OCI-LY3 (cell line): Measurements from ENCODE around the gene BEST1.

ENCODE experiments used
- H2AFZ ChIP-seq: fragments of 200-600, 300-600 bp; shearing (Covaris generic); 2 replicates; pipeline ENCODE4 v1.6.0; 2014; ENCODE audit warnings: antibody characterized with exemption, low read depth, low read length
- H3K27ac ChIP-seq: fragments of 200-600, 300-600 bp; sonication (generic); 2 replicates; pipeline ENCODE4 v1.5.1; 2014; ENCODE audit warnings: mild to moderate bottlenecking, low read length, moderate library complexity, mixed read lengths
- H3K27me3 ChIP-seq: fragments of 200-600, 300-600 bp; sonication (generic); 2 replicates; pipeline ENCODE4 v1.6.1; 2014; ENCODE audit warnings: low read depth, low read length, mixed read lengths
- H3K36me3 ChIP-seq: fragments of 200-600, 300-600 bp; sonication (generic); replicated peaks from 2 replicates; pipeline ENCODE3; 2014; ENCODE audit warnings: low read depth, low read length, mixed read lengths
- H3K4me1 ChIP-seq: fragments of 300-600, 200-600 bp; sonication (generic); 2 replicates; pipeline ENCODE4 v1.6.1; 2014; ENCODE audit warnings: low read length, mixed read lengths
- H3K4me2 ChIP-seq: fragments of 200-600, 300-600 bp; sonication (generic); 2 replicates; pipeline ENCODE4 v1.6.1; 2014; ENCODE audit warnings: low read length, mixed read lengths
- H3K4me3 ChIP-seq: fragments of 300-600, 200-600 bp; sonication (generic); 2 replicates; pipeline ENCODE4 v1.5.1; 2014; ENCODE audit warnings: antibody characterized with exemption, mild to moderate bottlenecking, low read length, moderate library complexity
- H3K79me2 ChIP-seq: fragments of 300-600, 200-600 bp; shearing (Covaris generic); 2 replicates; pipeline ENCODE4 v1.6.1; 2014; ENCODE audit warnings: mild to moderate bottlenecking, low read length, mixed read lengths
- H3K9ac ChIP-seq: fragments of 300-600, 200-600 bp; shearing (Covaris generic); 2 replicates; pipeline ENCODE4 v1.6.0; 2014; ENCODE audit warnings: mild to moderate bottlenecking, low read length, moderate library complexity
- H3K9me3 ChIP-seq: fragments of 200-600, 300-600 bp; shearing (Covaris generic); 2 replicates; pipeline ENCODE4 v1.6.1; 2014; ENCODE audit warnings: low read length, mixed read lengths; ENCODE audit not compliant: insufficient read depth
- H4K20me1 ChIP-seq: fragments of 200-600, 300-600 bp; sonication (generic); 2 replicates; pipeline ENCODE4 v1.6.1; 2016; ENCODE audit warnings: low read length, mixed read lengths; ENCODE audit not compliant: insufficient read depth
- CTCF ChIP-seq: fragments of 200-600, 300-600 bp; sonication (generic); IDR thresholded peaks from 2 replicates; pipeline ENCODE4 v1.5.1; 2014; ENCODE audit warnings: antibody characterized with exemption, low read length, low read depth
- EZH2phosphoT487 ChIP-seq: fragments of 200-600 bp; shearing (Covaris generic); IDR thresholded peaks from 2 replicates; pipeline ENCODE4 v1.6.1; 2018; ENCODE audit warnings: antibody characterized with exemption, mixed run types, low read depth

The BEST1 gene

GRCh38 chr11:61926235-61926634, 23.9 kb upstream of the BEST1 start:
- Histone ChIP-seq H4K20me1 (no peaks in the 10 kb centered on the region), H3K9me3 (no peaks in the 10 kb centered on the region), H3K36me3 (no peaks in the 10 kb centered on the region), H3K27ac (no peak overlapping the region), H3K4me3 (no peak overlapping the region), H3K27me3 (peaks cover 4% of the 10 kb centered on the region; the same call in 1 of the 2 replicates), H3K4me1 (no peaks in the 10 kb centered on the region), H3K9ac (no peak overlapping the region), H3K79me2 (no peaks in the 10 kb centered on the region), H3K4me2 (no peak overlapping the region), H2AFZ (no peak overlapping the region)
- TF ChIP-seq CTCF (no peak), EZH2phosphoT487 (no peak)

- Histone ChIP-seq H4K20me1 (no peaks in the 10 kb centered on the region), H3K9me3 (no peaks in the 10 kb centered on the region), H3K36me3 (no peaks in the 10 kb centered on the region), H3K9ac (no peak overlapping the region), H3K4me1 (no peaks in the 10 kb centered on the region), H3K4me3 (no peak overlapping the region), H3K27me3 (peaks cover 8% of the 10 kb centered on the region; the same call in 1 of the 2 replicates), H3K27ac (no peak overlapping the region), H3K4me2 (no peak overlapping the region), H3K79me2 (no peaks in the 10 kb centered on the region), H2AFZ (no peak overlapping the region)
- no peak for TF ChIP-seq CTCF
- TF ChIP-seq EZH2phosphoT487, result no peak
These were observed 22.6 kb upstream of the BEST1 start for GRCh38 chr11:61927501-61927900.

GRCh38 chr11:61928606-61929005, 21.5 kb upstream of the BEST1 start:
- no peak overlapping the region for H3K4me2 ChIP-seq
- no peaks in the 10 kb centered on the region for H3K79me2 ChIP-seq
- TF ChIP-seq CTCF (no peak), EZH2phosphoT487 (no peak)

GRCh38 chr11:61930933-61931332, 19.2 kb upstream of the BEST1 start:
- Histone ChIP-seq H2AFZ (no peak overlapping the region), H3K36me3 (no peaks in the 10 kb centered on the region), H3K9me3 (no peaks in the 10 kb centered on the region), H3K4me2 (no peak overlapping the region), H4K20me1 (no peaks in the 10 kb centered on the region), H3K27me3 (peaks cover 8% of the 10 kb centered on the region; the same call in 1 of the 2 replicates), H3K4me1 (no peaks in the 10 kb centered on the region), H3K27ac (no peak overlapping the region), H3K79me2 (no peaks in the 10 kb centered on the region), H3K4me3 (no peak overlapping the region), H3K9ac (no peak overlapping the region)
- no peak for TF ChIP-seq EZH2phosphoT487
- TF ChIP-seq CTCF, result no peak

More at GRCh38 chr11:61928606-61929005, 21.5 kb upstream of the BEST1 start:
- Histone ChIP-seq H4K20me1 (no peaks in the 10 kb centered on the region), H3K9me3 (no peaks in the 10 kb centered on the region), H3K4me1 (no peaks in the 10 kb centered on the region), H2AFZ (no peak overlapping the region), H3K27me3 (peaks cover 8% of the 10 kb centered on the region; the same call in 1 of the 2 replicates), H3K4me3 (no peak overlapping the region), H3K36me3 (no peaks in the 10 kb centered on the region), H3K27ac (no peak overlapping the region), H3K9ac (no peak overlapping the region)
